ENCODE results near the gene FBN1.

DNA sequence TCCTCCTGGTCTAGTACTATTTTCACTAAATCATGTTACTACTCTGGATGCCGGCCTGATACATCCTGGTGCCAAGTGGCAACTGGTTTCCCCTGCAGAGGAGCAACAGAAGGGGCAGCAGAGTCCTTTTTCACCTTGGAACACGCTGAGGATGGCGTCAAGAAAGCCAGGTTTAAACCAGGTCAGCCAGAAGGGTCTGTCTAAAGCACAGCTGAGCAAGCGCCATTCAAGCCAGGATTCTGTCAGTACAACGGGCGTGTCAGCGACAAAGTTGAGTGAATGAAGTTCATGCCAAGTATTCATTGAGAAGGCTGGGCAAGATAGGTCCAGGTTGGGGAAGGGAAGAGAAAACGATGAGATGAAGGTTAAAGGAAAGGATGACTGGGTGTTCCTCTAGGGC is 88.2 kb downstream of the FBN1 start:
- TF ChIP-seq POLR2AphosphoS5 (IDR thresholded peaks at IDR 0.05) (no peak), EP300 (IDR thresholded peaks at IDR 0.05) (no peak), POLR2A (IDR thresholded peaks at IDR 0.05) (no peak)
- TF ChIP-seq, protein P1, sequence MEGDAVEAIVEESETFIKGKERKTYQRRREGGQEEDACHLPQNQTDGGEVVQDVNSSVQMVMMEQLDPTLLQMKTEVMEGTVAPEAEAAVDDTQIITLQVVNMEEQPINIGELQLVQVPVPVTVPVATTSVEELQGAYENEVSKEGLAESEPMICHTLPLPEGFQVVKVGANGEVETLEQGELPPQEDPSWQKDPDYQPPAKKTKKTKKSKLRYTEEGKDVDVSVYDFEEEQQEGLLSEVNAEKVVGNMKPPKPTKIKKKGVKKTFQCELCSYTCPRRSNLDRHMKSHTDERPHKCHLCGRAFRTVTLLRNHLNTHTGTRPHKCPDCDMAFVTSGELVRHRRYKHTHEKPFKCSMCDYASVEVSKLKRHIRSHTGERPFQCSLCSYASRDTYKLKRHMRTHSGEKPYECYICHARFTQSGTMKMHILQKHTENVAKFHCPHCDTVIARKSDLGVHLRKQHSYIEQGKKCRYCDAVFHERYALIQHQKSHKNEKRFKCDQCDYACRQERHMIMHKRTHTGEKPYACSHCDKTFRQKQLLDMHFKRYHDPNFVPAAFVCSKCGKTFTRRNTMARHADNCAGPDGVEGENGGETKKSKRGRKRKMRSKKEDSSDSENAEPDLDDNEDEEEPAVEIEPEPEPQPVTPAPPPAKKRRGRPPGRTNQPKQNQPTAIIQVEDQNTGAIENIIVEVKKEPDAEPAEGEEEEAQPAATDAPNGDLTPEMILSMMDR (IDR thresholded peaks at IDR 0.05) = no peak
